ENCODE results near the gene CPXM2.

DNA sequence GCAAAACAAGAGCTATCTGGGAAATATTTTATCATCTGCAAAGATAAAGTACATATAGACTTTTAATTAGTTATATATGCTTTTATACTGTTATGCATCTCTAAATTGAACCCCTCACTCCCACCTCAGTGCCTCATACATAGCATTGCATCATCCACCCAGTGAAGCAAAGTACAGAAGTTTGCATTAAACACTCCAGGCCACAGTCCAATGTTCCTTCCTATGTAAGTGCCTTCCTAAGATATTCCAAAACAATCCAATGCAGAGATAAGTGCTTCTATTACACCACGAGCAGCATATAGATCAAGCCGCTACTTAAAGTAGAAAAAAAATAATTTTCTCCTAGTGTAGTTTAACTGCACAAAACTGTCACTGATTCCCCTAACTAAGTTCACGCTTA lies 3.4 kb downstream of the CPXM2 start:
- TF ChIP-seq POLR2AphosphoS5 (IDR thresholded peaks at IDR 0.05; ENCODE audit: low read depth, low read length), result no peak
- TF ChIP-seq CTCF (IDR thresholded peaks at IDR 0.05 in 2 of 3, conservative IDR thresholded peaks at IDR 0.05 in 1 of 3; ENCODE audit: borderline replicate concordance in 1 of 3, insufficient read depth in 1 of 3, low read depth in 2 of 3, low read length in 2 of 3), result no peak
- TF ChIP-seq POLR2A (IDR thresholded peaks at IDR 0.05; ENCODE audit: borderline replicate concordance, extremely low read depth, insufficient read depth, insufficient read length), result no peak
- TF ChIP-seq MAX (IDR thresholded peaks at IDR 0.05), result no peak
- TF ChIP-seq, protein P1, sequence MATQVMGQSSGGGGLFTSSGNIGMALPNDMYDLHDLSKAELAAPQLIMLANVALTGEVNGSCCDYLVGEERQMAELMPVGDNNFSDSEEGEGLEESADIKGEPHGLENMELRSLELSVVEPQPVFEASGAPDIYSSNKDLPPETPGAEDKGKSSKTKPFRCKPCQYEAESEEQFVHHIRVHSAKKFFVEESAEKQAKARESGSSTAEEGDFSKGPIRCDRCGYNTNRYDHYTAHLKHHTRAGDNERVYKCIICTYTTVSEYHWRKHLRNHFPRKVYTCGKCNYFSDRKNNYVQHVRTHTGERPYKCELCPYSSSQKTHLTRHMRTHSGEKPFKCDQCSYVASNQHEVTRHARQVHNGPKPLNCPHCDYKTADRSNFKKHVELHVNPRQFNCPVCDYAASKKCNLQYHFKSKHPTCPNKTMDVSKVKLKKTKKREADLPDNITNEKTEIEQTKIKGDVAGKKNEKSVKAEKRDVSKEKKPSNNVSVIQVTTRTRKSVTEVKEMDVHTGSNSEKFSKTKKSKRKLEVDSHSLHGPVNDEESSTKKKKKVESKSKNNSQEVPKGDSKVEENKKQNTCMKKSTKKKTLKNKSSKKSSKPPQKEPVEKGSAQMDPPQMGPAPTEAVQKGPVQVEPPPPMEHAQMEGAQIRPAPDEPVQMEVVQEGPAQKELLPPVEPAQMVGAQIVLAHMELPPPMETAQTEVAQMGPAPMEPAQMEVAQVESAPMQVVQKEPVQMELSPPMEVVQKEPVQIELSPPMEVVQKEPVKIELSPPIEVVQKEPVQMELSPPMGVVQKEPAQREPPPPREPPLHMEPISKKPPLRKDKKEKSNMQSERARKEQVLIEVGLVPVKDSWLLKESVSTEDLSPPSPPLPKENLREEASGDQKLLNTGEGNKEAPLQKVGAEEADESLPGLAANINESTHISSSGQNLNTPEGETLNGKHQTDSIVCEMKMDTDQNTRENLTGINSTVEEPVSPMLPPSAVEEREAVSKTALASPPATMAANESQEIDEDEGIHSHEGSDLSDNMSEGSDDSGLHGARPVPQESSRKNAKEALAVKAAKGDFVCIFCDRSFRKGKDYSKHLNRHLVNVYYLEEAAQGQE (IDR thresholded peaks at IDR 0.05; ENCODE audit: low read depth), result no peak
- TF ChIP-seq EGR1 (IDR thresholded peaks at IDR 0.05; ENCODE audit: low read depth), result no peak
- TF ChIP-seq, protein P2, sequence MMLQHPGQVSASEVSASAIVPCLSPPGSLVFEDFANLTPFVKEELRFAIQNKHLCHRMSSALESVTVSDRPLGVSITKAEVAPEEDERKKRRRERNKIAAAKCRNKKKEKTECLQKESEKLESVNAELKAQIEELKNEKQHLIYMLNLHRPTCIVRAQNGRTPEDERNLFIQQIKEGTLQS (IDR thresholded peaks at IDR 0.05), result no peak
- TF ChIP-seq JUND (IDR thresholded peaks at IDR 0.05), result no peak
- no peak for TF ChIP-seq SRF (IDR thresholded peaks at IDR 0.05; ENCODE audit: low read depth)
- TF ChIP-seq ELF1 (IDR thresholded peaks at IDR 0.05; ENCODE audit: borderline replicate concordance, low read depth), result no peak

Data from HCT116 (cell line).